MCF 10A (cell line): ENCODE measurements around the gene C2CD4D. TPM values are rescaled to one million over a fixed set of nuclear protein-coding genes. Genes with fewer than 3 reads are reported as not detected.

Experiments
- BruUV-seq: library from RNA; stranded (reverse); fragments of 400-500 nt; replicated peaks from 2 replicates; lab custom pipeline; 2021; lab: Mats Ljungman, UMichigan
- CTCF ChIA-PET: fragments of 300-600 bp; sonication (Branson Sonifier 250); formaldehyde crosslinking; extraction: SDS; loops from one replicate; lab custom pipeline; 2021; ENCODE audit warnings: antibody characterized with exemption, inconsistent platforms; lab: Yijun Ruan, JAX
- POLR2A ChIA-PET: fragments of 300-600, 350-650 bp; sonication (Branson Sonifier 250); formaldehyde crosslinking; extraction: SDS; loops from one replicate; lab custom pipeline; 2020; ENCODE audit warnings: antibody characterized with exemption, inconsistent platforms; lab: Yijun Ruan, JAX
- DNase-seq: peaks from one replicate; pipeline ENCODE4 v3.0.0-alpha.2; 2018; ENCODE audit not compliant: unreplicated experiment
- H3K27ac Mint-ChIP-seq: one replicate; pipeline ENCODE4 v1.8.0; 2022; ENCODE audit warnings: mild to moderate bottlenecking, low read depth, mixed read lengths; ENCODE audit not compliant: unreplicated experiment
- H3K27me3 Mint-ChIP-seq: one replicate; pipeline ENCODE4 v1.8.0; 2022; ENCODE audit warnings: mixed read lengths; ENCODE audit not compliant: insufficient read depth, unreplicated experiment
- H3K36me3 Mint-ChIP-seq: one replicate; pipeline ENCODE4 v1.8.0; 2022; ENCODE audit warnings: mild to moderate bottlenecking, moderate library complexity, mixed read lengths; ENCODE audit not compliant: insufficient read depth, unreplicated experiment
- H3K4me1 Mint-ChIP-seq: one replicate; pipeline ENCODE4 v1.8.0; 2022; ENCODE audit warnings: mixed read lengths; ENCODE audit not compliant: insufficient read depth, unreplicated experiment
- H3K4me3 Mint-ChIP-seq: one replicate; pipeline ENCODE4 v1.8.0; 2022; ENCODE audit warnings: mild to moderate bottlenecking, moderate library complexity, mixed read lengths; ENCODE audit not compliant: unreplicated experiment
- H3K9me3 Mint-ChIP-seq: one replicate; pipeline ENCODE4 v1.8.0; 2022; ENCODE audit warnings: mixed read lengths; ENCODE audit not compliant: unreplicated experiment
- intact Hi-C: fragments of 100-400 bp; cut with micrococcal nuclease; formaldehyde crosslinking; loops from 2 replicates; pipeline ENCODE4 v1.14.1; 2022
- total RNA-seq: library from RNA; stranded (reverse); gene quantifications from 2 replicates; pipeline ENCODE4 v1.2.3, GENCODE V29; 2022
- TF ChIP-seq, protein P1 (sequence below): fragments of 200-600 bp; IDR thresholded peaks from one replicate; pipeline ENCODE4 v1.8.0; 2022; ENCODE audit warnings: antibody characterized with exemption, mild to moderate bottlenecking; ENCODE audit not compliant: unreplicated experiment

The C2CD4D gene
- total RNA-seq, 1 experiment from 2014 or later = not detected

DNA sequence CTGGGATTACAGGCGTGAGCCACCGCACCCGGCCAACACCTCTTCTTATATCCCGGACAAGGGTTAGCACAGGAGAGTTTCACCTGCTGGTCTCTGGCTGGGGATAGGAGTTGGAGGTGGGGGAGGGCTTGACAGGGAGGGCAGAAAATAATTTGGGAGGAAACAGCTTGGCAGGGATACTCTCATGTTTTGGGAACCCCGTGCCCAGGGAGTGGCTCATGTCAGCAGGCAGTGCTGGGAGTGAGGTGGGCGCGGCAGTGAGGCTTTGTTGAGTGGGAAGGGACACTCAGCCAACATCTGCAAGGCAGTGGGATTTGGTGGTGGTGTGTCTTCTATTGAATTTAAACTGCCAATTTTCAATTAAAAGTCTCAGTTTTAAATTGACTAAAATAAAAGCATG, 15.0 kb upstream of the C2CD4D start:
- no peak overlapping the region for H3K27ac Mint-ChIP-seq
- CTCF ChIA-PET = interaction anchor here (0.6 to 0.7 kb wide), 2 partner anchors 12 to 694 kb away, joined by 3 read pairs; no protein-coding TSS in a partner anchor
- H3K27me3 Mint-ChIP-seq = peaks cover 16% of the 10 kb centered on the region
- POLR2A ChIA-PET = interaction anchor here (1.3 to 1.4 kb wide), 2 partner anchors 11 to 23 kb away, joined by 3 to 4 read pairs; no protein-coding TSS in a partner anchor
- no peaks in the 10 kb centered on the region for H3K9me3 Mint-ChIP-seq
- BruUV-seq = no TSS peak
- no peak for DNase-seq
- TF ChIP-seq, protein P1, sequence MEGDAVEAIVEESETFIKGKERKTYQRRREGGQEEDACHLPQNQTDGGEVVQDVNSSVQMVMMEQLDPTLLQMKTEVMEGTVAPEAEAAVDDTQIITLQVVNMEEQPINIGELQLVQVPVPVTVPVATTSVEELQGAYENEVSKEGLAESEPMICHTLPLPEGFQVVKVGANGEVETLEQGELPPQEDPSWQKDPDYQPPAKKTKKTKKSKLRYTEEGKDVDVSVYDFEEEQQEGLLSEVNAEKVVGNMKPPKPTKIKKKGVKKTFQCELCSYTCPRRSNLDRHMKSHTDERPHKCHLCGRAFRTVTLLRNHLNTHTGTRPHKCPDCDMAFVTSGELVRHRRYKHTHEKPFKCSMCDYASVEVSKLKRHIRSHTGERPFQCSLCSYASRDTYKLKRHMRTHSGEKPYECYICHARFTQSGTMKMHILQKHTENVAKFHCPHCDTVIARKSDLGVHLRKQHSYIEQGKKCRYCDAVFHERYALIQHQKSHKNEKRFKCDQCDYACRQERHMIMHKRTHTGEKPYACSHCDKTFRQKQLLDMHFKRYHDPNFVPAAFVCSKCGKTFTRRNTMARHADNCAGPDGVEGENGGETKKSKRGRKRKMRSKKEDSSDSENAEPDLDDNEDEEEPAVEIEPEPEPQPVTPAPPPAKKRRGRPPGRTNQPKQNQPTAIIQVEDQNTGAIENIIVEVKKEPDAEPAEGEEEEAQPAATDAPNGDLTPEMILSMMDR = no peak
- H3K4me3 Mint-ChIP-seq = no peak overlapping the region
- peaks cover 22% of the 10 kb centered on the region for H3K4me1 Mint-ChIP-seq
- no peaks in the 10 kb centered on the region for H3K36me3 Mint-ChIP-seq
- intact Hi-C loops = no loop called here

DNA sequence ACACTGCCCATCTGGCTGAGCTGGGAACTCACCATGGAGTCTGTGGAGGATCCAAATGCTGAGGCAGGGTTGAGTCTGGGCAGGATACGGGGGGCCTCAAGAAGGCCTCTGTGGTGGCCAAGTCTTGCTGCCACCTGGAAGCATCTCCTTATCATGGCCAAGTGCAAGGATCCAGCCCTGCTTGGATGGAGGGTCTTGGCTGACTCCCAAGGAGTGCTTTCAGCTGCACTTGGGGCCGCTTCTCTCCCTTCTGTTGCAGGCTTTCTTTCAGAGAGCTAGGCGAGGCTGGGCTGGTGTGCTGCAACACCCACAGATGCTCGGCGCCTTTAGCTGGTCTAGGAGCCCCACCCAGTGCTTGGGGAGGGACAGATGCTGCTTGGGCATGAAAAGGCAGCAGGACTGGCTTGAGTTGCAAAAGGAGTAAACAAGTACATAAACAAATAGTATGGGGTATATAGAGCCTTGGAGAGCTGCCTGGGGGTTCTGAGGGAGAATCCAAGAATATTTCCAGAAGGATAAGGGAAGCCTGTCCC, 13.9 kb upstream of the C2CD4D start, which contains the start of gene THEM5:
Gene THEM5 (minus strand): TSS at position 302 of the 533 bp plus-strand sequence. CDS start 147 bp downstream, at position 155.
- TF ChIP-seq, protein P1 = no peak
- ChIA-PET CTCF (interaction anchor here (0.7 to 1.5 kb wide), 8 partner anchors 9 to 512 kb away, joined by 3 to 9 read pairs (median 3); no protein-coding TSS in a partner anchor), POLR2A (interaction anchor here (0.7 to 1.4 kb wide), 8 partner anchors 13 to 56 kb away, joined by 3 to 9 read pairs (median 4); partner anchors contain the start of genes C2CD4D and THEM4)
- no peak within 1 kb of the TSS for H3K27ac Mint-ChIP-seq
- intact Hi-C loops = no loop called here
- no peaks in the 10 kb centered on the region for H3K36me3 Mint-ChIP-seq
- no peak within 1 kb of the TSS for H3K4me3 Mint-ChIP-seq
- DNase-seq = no peak
- peaks cover 18% of the 10 kb centered on the region for H3K4me1 Mint-ChIP-seq
- no TSS peak for BruUV-seq
- H3K27me3 Mint-ChIP-seq = peaks cover 16% of the 10 kb centered on the region
- H3K9me3 Mint-ChIP-seq = no peaks in the 10 kb centered on the region

DNA sequence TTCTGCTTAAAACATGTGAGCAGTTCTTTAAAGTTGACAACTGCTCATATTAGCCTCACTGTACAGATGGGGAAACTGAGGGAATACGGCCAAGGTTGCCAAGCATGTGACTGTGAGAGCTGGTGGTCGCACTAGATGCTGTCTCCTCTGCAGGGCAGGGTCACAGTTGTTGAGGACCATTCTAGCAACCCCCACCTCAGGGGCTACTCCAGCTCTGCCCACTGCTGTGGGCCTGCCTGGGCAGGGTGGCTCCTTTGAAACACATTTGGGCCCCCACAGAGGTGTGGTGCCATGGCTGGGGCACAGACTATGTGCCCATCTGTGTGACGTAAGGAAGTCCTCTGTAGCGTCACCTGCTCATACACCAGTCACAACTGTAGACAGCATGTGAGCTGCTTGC, 13.1 kb upstream of the C2CD4D start:
- CTCF ChIA-PET = interaction anchor here (0.5 to 1.5 kb wide), 4 partner anchors 17 to 739 kb away, joined by 3 to 9 read pairs (median 3); no protein-coding TSS in a partner anchor
- Mint-ChIP-seq H3K36me3 (no peaks in the 10 kb centered on the region), H3K27me3 (peaks cover 16% of the 10 kb centered on the region), H3K4me1 (peaks cover 11% of the 10 kb centered on the region), H3K9me3 (no peaks in the 10 kb centered on the region), H3K4me3 (no peak overlapping the region), H3K27ac (no peak overlapping the region)
- no TSS peak for BruUV-seq
- TF ChIP-seq, protein P1 = no peak
- intact Hi-C loops = no loop called here
- POLR2A ChIA-PET = interaction anchor here (0.9 to 1.4 kb wide), 6 partner anchors 12 to 256 kb away, joined by 3 to 9 read pairs (median 4); partner anchors contain the start of gene THEM4
- no peak for DNase-seq

DNA sequence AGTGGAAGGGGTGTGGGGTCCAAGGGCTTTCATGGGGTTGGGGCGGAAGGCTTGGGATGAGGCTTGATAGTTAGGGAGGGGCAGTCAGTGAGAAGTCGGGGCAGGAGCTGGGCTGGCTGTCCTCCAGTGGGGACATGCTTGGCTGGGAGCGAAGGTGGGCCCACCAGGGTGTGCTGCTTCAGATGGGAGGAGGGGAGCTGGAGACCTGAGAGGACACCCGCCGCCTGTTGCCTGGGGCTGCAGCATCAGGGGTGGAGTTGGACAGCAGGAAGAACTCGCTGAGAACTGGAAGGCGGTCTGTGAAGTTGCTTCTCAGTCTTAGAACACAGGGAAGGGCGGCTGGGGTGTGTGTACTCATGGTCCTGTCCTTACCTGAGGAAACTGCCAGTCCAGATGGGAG, 12.3 kb upstream of the C2CD4D start:
- TF ChIP-seq, protein P1 = no peak
- Mint-ChIP-seq H3K4me3 (no peak overlapping the region), H3K27ac (no peak overlapping the region), H3K27me3 (peaks cover 16% of the 10 kb centered on the region), H3K9me3 (no peaks in the 10 kb centered on the region), H3K4me1 (peaks cover 5% of the 10 kb centered on the region), H3K36me3 (no peaks in the 10 kb centered on the region)
- no peak for DNase-seq
- intact Hi-C loops = no loop called here
- CTCF ChIA-PET = interaction anchor here (0.6 to 1.6 kb wide), 2 partner anchors 11 to 31 kb away, joined by 3 to 5 read pairs; no protein-coding TSS in a partner anchor
- BruUV-seq = no TSS peak
- POLR2A ChIA-PET = interaction anchor here (0.8 to 1.4 kb wide), 3 partner anchors 11 to 255 kb away, joined by 3 read pairs; no protein-coding TSS in a partner anchor
